NK-92 treated with Interleukin-12 subunit alpha and Interleukin-12 subunit beta, amount 100 ng/mL, for 24 hours (cell line): Measurements from ENCODE around the gene PPM1H.
"Not testable (repeated sequence)": the region's sequence is repeated elsewhere in the genome, so short reads cannot be mapped to it uniquely, and the experiment has no call there.

Source experiments
- DNase-seq: peaks from one replicate; lab custom pipeline; 2025; lab: John Stamatoyannopoulos, UW

The PPM1H gene

DNA sequence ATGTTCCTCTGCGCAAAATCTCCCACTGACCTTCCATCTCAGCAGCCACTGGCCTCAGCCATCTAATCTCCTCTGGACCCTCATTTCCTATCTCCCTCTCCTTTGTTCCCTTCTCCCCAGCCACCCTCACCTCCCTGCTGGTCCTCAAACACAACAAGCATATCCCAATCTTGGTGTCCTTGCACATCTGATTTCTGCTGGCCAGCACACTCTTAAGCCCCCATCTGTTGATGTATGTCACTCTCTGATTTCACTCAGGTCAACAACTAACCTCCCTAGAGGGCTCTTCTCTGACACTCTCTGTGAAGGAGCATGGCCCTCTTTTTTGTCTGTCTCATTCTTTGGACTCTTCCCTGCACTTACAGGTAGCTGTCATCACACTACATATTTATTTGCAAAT is 25.6 kb downstream of the PPM1H start:
- no peak for DNase-seq

DNA sequence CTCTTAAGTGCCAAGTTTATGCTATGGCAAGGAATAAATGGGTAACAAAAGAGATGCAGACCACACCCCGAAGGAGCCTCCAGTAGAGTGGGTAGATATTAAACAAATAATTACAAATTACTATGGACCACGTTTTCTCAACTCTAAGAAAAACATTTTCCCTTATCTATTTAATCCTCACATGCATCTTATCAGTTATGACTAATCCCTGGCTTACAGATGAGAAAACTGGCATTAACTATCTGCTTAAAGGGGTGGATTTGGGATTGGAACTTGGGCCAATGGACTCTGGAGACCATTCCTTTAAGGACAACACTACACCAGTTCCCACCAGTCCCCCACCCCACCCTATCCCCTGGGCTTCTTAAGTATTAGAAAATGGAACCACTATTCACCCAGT is 26.3 kb downstream of the PPM1H start:
- DNase-seq: no peak

DNA sequence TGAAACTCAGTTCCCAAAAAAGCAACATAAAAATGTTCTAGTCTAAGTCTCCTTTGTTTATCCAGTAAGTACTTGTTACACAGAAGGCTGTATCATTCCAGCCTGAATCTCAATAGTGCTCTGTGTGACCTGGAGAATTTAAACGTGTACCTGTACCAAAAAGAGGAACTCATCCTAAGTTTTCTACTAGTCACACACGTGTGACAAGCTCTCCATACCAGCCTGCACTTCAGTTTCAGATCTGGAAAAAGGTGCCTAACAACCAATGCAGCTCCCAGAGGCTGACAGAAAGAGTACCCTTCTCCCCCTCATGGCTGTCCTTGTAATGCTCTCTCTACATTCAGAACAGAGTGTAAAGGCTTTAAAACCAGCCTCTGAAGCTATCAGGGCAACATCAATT is 27.4 kb downstream of the PPM1H start:
- no peak for DNase-seq

DNA sequence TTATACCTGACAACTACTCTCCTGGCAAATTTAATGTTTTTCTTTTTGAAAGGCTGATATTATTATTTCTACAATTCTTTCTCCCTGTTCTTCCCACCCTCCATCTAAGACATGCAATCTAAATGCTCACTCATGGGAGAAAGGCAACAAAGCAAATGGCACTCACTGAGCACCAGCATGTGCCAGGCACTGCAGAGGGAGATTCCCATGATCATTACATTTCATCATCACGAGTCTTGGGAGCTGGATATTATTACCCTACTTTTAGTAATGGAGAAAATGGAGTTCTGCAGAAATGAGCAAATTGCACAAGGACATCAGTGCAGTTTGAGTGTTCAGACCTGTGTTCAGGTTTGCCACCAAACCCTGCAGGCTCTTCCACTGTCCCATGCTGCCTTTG is 27.9 kb downstream of the PPM1H start:
- no peak for DNase-seq

DNA sequence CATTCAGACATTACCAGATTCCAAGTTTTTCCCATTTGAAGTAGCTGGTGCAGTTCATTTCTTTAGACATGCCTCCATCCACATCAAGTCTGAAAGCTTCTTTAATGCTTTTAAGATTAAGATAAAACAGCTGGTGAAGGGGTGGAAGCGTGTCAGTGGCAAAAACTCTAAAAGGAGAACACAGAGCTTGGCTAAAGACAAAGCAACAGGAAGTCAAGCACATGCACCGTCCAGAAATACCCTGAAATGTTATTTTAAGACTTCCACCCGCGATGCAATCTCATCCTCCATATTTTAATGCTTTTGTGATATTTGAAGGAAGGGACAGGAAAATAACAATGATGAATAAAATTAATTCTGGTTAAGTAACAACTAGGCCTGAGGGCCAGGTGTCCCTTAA is 31.8 kb downstream of the PPM1H start:
- DNase-seq: no peak

DNA sequence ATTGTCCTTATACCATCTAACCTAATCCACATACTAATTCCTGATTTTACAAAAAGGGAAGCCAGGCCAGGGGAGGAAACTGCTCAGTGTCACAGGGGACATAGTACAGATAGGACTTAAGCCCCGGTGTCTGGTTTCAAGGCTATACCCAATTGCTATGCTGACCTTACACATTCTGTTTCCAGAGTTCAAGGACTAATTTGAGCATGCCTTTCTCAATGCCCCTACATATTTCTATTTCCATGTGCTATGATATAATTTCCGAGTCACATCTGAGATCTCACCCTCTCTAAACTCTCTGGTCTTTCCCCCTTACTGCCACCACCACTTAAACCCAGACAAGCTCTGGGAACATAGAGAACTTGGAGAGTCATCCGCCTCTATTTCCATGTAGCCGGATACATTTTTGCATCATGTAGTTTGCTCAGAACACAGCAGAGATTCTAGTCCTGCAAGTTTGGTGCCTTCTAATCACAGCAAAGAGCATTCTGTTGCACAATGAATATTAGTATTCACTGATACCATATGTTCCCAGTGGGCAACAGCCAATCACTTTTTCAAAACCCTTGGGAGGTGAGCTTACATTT is 34.2 kb downstream of the PPM1H start:
- no peak for DNase-seq

DNA sequence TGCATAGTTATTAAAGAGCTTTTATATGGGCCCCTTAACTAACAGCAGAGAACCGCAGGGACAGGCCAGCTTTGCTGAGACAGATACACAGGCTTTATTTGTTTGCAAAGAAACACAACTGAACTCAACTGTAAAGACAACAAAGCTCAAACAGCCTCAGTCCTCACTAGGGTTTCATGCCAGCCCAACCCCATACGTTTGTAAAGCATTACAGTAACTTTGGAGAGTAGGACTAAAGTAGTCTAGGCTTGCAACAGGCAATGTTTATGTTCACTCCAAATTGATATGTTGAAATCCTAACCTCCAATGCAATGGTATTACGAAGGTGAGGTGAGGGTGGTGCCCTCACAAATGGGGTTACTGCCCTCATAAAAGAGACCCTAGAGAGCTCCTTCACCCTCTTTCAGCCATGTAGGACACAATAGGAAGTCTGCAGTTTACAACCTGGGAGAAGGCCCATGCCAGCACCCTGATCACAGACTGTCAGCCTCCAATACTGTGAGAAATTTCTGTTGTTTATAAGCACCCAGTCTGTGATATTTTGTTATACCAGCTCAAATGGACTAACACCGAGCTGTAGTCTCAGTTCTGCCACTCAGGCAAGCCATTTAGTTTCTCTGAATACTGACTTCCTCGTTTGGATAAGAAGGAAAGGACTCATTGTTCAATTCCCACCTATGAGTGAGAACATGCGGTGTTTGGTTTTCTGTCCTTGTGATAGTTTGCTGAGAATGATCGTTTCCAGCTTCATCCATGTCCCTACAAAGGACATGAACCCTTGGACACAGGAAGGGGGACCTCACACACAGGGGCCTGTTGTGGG is 35.2 kb downstream of the PPM1H start:
- no peak for DNase-seq

DNA sequence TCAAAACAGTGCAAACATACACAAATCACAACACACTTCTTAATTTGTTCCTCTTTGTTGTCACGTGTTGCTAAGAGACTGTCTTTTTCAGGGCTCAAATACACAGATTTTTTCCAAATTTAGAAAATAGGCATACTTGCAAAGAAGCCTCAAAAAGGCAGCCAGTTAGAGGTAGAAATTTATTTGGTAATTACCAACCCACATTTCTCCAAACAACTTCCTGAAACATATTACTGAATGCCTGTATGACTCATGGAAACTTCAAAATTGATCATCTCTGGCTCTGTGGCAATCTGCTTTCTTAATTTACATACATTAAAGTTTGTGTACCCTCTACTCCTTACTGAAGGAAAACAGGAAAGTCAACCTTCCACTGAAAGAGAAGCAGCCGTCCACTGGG is 36.4 kb downstream of the PPM1H start:
- DNase-seq: no peak

DNA sequence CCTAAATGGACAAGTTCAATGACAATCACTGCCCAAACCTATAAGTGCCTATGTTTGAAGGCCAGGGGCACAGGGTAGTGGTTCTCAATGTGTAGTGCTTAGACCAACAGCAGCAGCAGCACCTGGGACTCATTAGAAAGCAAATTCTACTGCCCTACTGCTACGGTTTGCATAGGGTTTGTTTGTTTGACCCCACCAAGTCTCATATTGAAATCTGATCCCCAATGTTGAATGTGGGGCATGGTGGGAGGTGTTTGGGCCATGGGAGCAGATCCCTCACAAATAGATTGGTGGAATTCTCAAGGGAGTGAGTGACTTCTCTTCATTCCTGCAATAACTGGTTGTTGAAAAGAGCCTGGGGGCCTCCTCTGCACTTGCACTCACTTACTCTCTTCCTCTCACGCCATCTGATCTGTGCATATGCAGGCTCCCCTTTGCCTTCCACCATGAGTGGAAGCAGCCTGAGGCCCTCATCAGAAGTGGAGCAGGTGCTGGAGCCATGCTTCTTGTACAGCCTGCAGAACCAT is 39.5 kb downstream of the PPM1H start:
- DNase-seq: no peak

DNA sequence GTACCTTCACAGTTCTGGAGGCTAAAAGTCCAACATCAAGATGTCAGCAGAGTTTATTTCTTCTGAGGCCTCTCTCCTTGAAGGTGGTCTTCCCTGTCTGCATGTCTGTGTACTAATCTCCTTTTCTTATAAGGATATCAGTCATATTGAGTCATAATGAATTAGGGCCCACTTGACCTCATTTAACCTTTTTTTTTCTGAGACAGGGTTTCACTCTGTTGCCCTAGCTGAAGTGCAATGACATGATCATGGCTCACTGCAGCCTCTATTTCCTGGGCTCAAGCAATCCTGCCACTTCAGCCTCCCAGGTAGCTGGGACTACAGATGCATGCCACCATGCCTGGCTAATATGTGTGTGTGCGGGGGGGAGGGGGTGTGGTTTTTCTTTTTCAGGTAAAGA is 41.7 kb downstream of the PPM1H start:
- no peak for DNase-seq

DNA sequence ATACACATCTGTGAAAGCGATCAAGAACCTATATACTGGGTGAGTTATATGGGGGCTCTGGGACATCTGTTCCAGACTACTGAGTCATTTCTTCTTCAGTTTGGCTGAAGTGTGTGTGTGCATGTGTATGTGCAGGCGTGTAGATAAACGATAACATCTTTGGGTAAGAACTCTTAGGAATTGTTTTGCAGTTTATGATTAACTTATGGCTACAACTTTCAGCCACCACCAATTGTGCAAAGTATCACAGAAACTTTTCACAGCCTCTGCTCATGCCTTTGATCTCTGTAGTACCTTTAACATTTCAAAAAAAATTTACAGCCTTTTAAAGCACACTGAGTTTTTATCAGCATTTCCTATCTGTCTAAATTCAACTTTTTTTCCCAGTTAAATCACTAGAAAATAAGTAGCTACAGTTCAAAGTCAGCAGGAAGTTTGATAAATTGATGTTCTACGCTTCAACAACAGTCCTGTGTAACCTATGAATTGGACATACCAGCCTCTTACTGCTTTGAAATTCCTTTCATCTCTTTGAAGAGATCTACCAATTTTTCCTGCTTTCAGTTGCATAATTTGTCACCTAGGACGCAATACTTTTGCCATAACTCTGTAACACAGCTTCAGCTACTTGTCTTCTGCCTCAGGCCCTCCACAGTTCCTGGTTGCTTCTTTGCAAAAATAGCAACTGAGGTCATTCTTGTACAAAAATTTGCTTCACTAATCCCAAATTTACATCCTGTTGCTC is 43.0 kb downstream of the PPM1H start:
- no peak for DNase-seq

DNA sequence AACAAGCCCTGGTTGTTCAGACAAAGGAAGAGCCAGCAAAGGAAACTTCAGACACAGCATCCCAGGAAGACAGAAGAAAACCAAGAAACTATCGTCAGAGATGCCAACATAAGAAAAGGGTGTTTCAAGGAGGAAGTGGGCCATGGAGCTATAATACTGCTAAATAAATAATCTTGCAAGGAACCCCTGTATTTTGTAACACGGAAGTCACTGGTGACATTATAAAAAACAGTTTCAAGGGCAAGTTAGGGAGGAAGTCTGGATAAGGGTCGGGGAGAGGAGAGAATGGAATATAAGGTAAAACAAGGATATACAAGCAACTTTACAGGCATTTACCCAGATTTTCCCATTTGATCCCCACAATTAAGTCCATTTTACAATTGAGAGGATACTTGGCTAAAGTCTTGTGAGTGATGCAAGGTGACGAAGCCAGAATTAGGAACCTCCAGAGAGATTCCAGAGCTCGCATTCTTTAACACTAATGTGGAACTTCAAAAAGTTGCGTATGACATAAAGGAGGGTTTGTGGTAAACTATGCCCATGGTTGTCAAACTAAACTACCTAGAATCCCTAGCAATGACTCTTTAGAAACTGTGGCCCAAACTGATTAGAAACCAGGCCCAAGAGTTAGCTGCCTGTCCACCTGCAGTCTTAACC is 46.4 kb downstream of the PPM1H start:
- no peak for DNase-seq

DNA sequence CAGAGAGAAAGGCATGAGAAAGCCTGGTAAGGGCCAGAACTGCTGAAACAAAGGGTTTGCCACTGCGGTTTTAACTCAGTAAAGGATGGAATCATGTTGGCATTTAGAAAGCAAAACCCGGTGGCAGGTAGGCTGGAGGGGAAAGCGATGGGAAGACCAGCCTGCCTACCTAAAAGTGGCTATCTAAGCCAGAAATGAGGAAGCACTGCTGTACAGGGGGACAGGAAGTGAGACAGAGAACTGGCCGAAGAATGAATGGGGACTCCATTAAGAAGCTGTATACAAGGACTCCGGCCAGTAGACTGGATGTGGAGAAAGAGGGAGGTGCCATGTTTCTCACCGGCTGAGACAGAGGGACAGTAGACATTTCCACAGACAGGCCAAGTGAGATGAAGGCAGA is 48.2 kb downstream of the PPM1H start:
- no peak for DNase-seq

DNA sequence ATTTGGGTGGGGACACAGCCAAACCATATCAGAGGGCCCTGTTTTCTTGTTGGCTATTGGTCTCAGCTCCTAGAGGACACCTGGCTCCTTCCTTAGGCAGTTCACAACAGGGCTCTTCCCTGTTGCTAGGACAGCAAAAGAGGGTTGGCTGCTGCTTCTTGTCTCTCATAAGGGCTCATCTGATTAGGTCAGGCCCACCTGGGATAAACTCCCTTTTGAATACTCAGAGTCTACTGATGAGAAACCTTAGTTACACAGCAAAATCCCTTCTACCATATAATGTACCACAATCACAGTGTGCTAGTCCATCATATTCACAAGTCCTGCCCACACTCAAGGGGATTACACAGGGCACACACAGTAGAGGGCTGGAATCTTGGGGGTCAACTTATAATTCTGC is 49.7 kb downstream of the PPM1H start:
- no peak for DNase-seq

DNA sequence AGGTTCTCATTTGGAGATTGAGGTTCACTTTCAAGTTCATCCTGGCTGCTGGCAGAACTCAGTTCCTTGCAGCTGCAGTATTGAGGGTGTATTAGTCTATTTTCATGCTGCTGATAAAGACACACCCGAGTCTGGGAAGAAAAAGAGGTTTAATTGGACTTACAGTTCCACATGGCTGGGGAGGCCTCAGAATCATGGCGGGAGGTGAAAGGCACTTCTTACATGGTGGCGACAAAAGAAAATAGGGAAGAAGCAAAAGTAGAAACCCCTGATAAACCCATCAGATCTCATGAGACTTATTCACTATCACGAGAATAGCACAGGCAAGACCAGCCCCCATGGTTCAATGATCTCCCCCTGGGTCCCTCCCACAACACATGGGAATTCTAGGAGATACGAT is 50.1 kb downstream of the PPM1H start:
- not testable (repeated sequence) for DNase-seq

DNA sequence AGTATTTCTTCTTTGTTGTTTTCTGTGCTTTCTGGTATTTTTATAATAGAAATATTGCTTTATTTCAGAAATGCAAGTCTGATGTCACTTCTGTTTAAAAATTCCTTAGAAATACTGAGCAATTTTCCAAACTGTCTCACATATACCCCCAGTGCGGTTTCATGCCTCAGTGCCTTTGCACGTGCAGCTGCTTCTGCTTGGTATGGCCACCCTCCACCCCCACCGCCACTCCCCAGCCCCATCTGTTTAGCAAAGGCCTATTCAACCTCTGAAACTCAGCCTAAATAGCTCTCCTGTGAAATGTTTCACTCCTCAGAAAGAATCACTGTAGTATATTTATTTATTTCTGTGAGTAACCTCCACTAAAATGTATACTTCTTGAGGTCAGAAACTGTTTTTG is 52.3 kb downstream of the PPM1H start:
- no peak for DNase-seq

DNA sequence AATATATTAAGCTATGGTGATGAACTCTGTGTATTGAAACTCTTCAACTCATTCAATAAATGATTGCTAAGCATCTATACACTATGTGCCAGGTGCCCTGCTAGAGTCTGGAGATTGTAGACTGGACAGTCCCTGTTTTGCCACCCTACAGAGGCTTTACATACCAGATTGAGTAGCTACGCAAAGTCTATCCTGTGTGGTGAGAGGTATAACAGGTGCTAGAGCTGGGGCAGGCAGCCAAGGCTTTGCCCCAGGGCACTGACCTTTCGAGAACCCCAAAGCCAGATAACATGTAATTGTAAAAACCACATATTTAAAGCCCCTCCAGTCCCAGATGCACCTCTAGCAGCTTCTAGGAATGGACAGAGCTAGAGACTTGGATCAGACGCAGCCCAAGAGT is 52.8 kb downstream of the PPM1H start:
- no peak for DNase-seq

DNA sequence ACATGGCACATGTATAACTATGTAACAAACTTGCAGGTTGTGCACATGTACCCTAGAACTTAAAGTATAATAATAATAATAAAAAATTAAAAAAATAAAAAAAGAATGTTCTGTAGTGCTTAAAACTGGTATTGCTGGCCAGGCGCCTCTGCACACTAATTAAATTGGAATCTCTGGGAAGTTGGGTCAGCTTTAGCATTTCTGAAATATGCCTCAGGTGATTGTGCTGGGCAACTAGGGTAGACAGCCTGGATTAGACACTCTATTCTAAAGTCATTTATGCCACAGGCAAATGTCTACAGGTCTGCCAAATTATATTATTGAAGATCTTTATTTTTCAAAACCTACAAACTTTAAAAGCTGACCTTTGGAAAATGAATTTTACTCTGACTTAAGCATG is 55.3 kb downstream of the PPM1H start:
- DNase-seq: no peak

DNA sequence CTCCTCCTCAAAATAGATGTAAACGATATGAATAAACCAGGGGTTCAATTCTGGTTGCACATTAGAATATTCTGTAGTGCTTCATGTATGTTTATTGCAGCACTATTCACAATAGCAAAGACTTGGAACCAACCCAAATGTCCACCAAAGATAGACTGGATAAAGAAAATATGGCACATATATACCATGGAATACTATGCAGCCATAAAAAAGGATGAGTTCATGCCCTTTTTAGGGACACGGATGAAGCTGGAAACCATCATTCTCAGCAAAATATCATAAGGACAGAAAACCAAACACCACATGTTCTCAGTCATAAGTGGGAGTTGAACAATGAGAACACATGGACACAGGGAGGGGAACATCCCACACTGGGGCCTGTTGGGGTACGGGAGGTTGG is 55.7 kb downstream of the PPM1H start:
- DNase-seq: not testable (repeated sequence)

DNA sequence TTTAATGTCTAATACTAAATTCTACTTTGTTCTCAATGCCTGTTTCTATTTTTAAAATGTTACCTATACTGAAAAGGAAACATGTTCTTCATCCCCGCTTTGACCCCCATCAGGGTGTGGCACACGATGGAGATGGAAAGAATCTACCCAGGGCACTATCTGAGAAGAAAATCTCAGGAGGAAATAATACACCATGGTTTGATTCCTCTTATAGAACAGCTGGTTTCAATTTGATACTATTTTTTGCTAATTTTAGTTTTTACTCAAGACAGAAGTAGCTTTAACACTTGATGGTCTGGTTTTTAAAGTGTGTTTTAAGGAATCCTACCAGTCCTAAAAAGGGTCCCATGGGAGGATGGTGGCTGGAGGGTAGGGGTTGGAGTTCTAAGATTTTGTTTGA is 56.7 kb downstream of the PPM1H start:
- no peak for DNase-seq

DNA sequence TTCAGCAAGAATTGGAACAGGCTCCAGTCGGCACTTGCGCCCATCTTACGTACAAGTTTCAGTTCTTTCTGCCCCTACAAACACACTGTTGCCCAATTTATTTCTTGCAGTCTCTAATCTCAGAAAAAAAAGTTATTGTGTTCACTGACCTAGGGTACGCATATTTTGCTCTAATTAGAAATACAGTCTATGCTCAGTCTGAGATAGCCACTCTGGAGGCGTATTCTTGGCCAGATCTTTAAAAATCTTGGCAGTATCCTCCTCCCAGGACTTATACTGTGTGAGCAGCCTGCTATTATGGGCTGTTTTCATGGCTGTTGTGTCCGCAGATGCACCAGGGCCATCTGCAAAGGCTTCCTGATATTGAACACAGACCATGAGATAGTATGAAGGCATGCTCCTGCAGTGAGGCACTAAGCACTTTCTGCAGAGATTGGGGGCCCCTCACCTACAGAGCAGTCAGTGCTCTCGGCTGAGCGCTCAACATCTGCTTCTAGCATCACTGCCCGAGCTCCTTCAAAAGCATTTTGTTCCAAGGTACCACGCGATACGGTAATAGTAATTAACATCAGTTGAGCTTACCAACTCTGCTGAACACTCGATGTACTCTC is 57.9 kb downstream of the PPM1H start:
- no peak for DNase-seq

DNA sequence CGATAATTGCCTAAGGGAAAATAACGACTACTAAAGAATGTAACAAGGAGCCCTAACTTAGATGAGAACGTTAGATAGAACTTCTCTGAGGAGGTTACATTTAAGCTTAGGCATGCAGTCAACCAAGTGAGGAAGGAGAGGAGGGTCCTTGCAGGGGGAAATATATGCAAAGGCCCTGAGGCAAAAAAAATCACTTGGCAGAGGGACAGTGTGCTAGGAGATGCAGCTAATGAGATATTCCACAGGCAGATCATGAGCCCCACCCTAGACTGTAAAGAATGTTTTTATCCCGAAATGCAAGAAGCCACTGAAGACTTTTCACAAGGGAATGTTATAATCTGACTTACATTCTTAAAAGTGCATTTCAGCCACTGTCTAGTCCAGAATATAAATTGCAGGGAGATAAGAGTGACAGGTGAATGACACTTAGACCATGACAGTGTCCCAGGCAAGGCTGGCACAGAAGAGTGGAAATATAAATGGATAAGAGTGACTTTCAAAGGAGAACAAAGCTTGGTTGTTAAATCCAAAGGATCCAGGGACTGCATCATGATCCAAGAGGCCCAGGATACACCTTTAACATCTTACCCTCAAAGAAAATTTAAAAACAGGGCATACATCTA is 61.0 kb downstream of the PPM1H start:
- no peak for DNase-seq
